GM18517 (cell line): Measurements from ENCODE around the gene ASIC2.

Source experiments
- ATAC-seq: cut with Tn5 transposase; IDR thresholded peaks from one replicate; pipeline ENCODE4 v1.9.1; 2021; ENCODE audit warnings: mild to moderate bottlenecking, moderate library complexity; ENCODE audit not compliant: unreplicated experiment

The ASIC2 gene

DNA sequence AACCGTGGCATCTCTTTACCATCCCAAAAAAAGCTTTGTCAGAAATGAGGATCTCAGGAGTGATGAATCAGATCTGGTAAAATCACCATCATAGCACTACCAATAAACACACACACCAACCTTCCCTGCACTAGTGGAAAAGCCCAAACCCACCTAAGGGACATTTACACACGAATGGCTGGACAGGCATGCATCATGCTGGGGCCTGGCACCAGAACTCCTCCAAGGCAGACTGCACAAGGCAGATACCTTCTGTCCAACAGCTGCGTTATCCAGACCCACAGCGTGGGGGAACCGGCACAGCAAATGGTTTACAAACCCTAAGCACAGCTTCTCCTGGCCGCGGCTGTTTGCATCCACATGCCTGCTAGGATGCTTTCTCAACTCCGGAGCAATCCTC, 2.8 kb downstream of the ASIC2 start:
- ATAC-seq, result no peak

DNA sequence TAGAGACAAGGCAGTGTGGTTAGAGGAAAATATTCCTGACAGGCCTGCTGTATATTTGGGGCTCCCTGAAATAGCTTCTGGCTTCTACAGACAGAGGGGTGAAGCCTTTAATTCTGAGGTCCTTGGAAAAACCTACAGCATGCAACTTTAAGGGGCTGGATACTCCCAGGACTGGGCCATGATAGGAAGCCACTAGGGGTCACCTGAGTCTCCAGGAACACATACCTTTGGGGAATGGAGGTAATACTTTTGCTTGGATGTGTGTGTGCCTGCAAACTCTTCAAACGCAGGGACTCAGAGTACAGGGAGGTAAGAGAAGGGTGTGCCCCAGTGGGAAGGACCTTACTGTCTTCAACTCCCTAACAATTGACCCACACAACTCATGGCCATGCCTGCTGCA, 4.1 kb downstream of the ASIC2 start:
- ATAC-seq, result no peak

DNA sequence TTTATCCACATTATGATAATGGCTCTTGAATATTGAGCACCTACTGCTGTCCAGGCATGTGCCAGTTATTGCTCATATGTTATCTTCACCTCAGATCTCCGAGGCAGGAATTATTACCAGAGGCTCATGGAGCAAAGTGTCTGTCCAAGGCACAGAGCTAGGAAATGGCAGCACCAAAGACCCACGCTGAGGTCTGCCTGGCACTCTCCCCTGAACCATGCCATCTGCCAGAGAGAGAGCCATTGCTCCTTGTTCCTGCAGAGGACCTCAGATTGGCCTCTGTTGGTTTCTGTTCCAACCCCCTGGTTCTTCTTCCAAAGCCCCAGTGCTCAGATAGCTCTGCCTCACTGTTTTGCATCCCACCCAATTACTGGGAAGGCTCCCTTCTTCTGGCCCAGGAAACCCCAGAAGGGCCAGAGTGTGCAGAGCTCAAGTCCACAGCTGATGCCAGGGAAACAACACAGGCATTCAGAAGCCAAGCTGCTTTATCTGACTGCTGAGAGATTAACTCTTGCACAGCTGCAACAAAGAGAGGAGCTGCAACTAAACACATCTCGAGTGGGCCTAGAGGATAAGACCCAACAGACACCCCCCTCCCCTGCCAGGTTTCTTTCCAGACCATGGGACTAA, 5.9 kb downstream of the ASIC2 start:
- ATAC-seq, result no peak

DNA sequence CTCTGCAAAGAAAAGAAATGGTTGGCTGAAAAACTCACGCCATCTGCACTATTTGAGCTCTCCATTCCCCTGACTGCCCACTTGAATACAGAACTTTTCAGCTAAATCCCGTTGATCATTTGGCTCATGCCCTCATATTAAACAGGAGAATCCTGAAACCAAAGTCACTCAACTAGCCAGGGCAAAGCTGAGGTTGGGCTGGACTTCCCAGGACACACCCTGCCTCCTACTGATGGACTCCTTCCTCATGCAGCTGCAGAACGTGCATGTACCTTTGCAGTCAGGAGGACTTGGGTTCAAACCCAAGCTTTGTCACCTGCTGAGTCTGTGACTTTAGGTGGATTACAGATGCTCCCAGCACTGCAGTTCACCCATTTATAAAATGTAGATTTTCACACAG, 7.7 kb downstream of the ASIC2 start:
- no peak for ATAC-seq

DNA sequence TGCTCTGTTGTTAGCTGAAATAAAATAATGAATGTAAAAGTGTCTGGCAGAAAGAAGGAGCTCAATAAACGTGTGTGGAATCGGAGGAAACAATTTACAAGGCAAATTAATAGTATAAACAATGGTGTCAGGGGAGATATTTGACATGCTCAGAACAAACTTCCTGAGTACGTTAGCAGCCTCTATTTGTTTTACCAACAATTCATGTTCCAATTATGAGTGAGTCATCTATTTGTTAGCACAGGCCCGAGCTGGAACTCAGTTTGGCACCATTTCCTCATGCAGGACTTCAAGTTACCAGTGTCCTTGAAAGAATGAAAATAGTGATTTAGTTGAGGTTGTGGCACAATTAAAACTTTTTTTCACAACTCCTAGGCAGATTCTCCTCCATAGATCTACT, 9.1 kb downstream of the ASIC2 start:
- no peak for ATAC-seq

DNA sequence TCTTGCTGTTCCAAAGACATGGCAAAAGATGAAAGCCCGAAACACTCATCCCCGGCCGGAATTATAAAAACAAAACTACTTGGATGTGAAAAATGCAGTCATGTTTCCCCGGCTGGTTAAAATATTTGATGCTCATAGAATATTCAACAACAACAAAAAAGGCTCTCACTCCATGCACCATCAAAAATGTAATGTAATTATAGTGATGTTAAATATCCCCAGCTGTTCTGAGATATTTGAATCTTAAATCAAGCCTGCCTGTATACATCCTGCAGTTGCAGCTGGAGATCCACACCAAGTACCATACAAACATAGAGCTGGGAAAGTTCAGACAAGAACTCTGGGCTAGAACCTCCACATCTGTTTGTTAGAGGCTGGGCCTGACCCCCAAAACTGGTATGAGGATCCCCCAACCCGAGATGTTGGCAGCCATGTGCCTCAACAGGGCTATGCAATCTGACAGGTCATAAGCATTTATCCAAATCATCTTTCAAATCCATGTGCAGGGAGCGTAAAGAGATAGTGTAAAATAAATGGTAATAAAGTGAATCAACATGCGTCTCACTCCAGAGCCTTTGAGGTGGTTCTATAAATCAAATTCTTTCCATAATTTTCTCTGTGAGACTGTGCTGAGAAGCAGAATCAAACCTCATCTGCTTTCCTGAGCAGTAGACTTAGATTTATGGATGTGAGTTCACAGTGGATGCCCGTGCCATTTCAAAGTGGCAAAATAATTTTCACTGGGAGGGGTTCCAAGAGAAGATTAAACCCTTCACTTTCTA, 12.7 kb downstream of the ASIC2 start:
- ATAC-seq, result no peak

DNA sequence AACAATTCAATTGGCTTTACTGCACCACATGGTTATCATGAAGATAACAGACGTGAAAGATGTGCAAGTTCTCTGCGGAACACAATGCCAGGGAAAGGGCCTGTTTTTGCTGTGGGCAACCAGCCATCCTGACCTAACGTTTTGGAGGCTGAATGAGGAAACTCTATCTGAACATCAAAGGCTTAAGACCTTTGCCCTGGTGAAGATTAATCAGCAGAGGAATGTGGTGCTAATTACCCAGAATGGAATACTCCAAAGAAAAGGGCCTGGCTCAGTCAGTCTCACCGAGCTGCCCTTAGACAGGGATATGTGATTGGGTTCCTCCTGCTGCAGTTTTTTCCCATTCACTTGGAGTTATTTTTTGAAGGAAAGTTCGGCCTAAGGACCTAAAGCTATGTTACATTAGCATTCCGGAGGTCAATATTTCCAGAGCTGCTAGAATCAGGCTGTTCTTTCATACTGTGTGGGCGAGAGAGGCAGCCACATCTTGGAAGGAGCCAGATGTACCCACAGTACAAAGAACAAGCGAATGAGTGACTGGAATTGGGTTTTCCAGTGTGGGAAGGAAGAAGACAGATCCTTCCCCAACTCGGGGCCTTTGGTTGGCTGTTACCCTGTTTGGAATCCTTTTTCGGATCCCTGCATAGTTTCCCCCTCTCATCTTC, 15.5 kb downstream of the ASIC2 start:
- no peak for ATAC-seq

DNA sequence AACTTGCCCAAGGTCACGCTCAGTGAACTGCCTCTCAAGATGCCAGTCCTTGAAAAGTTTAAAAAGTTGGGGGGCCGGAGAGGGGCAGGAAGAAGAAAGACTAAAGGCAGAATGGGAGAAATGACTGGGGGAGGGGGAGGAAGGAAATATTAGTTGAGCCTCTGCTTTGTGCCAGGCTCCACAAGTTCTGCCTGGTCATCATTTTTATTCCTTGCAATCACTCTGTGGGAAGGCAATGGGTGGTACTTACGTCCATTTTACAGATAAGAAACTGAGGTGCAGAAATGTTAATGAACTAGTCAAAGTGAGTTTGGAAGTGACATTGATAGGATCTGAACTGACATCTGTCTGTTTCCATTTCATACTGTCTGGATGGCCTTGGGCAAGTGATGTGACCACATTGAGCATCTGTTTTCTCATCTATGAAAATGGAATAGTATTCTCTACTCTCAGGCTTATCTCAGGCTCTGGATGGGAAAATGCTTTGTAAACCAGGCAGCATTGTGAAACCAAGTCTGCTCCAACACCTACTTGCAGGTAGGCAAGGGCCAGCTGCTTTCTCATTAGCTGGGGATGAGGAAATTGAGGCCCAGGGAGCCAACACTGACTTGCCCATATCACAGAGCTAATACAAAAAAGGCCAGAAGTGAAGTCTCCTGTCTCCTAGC, 19.2 kb downstream of the ASIC2 start:
- ATAC-seq, result no peak

DNA sequence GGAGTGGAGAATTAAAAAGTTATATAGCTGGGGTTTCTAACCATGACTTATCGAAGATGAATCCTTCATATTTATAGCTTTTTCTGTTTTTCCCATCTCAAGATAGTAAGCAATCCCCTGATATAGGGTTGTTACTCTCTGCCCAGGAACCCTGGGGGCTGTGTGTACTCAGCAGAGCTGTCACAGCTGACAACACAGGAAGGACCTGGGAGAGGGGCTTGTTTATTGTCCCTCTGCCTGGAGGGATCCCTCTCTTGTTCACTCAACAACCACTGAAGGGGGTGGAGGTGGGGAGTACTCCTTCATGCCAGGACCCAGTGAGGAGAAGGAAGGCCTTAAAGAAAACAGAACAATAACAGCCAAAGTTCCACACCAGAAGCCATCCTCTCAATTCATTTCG, 19.8 kb downstream of the ASIC2 start:
- ATAC-seq, result no peak

DNA sequence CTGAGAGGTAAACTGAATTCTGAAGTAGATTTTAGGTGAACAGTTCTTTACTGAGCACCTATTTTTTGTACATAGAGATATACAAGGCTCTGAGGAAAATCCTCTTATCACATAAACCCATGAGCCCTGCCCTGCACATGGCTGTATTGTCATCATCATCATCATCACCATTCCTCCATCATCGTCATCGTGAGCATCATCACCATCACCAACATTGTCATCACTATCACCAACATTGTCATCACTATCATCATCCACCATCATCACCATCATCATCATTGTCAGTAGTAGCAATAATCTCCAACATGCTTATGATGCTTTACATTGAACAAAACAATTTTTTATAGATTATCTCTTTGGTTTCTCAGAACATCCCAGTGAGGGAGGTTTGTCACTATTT, 20.7 kb downstream of the ASIC2 start:
- ATAC-seq, result no peak

DNA sequence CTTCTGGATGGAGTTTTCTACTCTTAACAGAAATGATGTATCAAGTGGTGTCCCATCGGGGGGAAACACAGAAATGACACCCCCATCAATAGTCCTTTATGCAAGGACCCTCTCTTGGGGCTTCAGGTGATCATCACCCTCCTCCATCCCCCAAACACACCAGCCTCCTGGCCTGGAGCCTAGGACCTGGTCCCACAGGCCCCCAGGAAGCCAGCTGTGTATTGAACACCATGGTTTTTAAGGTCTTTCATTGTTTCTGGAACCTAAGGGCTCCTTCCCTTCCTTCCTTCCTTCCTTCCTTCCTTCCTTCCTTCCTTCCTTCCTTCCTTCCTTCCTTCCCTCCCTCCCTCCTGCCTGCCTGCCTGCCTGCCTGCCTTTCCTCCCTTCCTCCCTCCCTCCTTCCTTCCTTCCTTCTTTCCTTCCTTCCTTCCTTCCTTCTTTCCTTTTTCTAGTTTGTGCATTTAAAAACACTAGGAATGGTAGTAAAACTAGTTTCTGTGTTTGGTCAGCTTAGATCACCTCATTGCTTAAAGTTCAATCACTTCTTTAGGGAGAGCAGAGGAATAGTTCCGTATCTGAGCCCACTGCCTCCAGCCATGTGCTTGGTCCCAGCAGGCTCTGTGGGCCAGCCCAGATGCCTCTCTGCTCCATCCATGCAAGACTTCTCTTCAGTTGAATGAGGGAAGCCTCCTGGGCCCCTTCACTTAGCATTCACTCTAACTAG, 23.6 kb downstream of the ASIC2 start:
- ATAC-seq, result no peak

DNA sequence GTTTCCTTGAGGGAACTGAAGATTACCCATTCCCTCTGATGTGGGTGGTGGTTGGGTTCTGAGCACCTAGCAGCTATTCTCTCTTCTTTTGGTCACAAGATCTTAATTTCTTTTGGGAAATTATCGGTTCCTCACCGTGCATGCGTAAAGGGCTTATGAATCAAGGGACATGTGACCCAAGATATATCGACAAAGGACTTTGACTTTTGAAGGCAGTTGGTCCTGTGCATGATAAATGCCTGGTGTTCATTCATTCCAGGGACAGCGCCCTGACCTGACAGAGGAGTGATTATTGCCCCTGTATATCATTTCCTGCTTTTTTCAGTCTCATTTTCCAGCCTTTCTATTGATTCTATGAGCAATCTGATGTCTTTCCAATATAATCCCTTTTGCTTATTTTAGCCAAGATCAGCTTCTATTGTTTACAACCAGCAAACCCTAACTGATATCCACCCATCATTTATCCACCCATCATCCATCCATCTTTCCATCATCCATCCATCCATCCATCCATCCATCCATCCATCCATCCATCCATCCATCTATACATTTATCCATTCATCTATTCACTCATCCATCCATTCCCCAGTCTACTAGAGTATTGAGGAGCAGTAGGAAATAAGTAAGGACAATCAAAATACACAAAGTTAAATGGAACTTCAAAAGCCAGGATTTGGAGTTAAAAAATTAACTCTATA, 25.1 kb downstream of the ASIC2 start:
- ATAC-seq, result no peak

DNA sequence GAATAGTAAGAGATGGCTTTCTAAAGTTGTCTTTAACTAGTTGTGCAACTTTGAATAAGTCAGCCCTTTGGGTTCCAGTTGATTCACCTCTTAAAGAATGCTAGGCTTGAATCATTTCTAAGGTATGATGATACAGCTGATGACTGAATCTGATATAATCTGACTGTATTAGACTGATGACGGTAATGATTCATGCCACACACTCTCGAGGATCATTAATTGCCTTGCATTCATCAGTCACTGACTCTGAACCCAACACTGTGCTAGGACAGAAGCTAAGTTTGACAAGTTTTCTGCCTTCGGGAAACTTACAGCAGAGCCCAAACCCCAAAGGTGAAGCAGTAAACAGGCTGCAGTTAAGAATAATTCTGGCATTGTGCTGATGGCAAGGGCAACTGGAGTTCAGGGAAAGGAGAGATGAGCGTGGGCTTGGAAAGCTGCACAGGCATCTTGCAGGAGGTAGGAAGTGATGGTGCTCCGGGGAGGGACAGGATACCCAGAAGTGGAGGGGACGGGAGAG, 25.8 kb downstream of the ASIC2 start:
- no peak for ATAC-seq

DNA sequence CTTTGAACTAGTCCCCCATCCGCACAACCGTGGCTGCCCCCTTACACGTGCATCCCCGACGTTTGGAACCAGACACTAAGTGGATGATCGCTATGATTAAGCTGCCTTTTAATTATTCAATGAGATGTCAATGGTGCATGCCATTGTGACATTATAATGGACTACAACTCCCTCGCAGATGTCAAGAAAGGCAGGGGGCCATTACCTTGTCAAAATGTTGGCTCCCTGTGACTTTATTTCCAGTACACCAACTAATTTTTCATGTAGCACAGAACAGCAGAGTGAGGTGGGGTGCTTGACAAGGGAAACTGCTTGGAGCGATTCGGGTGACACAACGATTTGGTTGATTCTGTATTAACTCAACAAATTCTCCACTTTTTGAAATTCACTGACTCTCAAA, 26.5 kb downstream of the ASIC2 start:
- no peak for ATAC-seq

DNA sequence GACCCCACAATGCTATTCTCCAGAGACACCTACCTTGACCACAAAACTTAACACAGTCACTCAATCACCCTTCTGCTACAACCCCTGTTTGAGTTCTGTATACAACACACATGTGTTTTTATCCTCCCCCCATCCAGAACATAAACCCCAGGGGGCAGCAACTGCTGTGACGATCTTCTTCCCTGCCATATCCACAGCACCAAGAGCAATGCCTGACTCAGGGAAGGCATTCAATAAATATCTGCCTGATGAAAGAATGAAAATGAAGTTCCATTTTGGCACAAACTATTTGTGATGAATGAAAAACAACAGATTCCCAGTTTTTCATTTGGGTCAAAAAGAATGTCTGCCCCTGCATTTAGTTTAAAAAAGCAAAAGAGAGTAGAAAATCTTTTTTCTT, 27.0 kb downstream of the ASIC2 start:
- no peak for ATAC-seq

DNA sequence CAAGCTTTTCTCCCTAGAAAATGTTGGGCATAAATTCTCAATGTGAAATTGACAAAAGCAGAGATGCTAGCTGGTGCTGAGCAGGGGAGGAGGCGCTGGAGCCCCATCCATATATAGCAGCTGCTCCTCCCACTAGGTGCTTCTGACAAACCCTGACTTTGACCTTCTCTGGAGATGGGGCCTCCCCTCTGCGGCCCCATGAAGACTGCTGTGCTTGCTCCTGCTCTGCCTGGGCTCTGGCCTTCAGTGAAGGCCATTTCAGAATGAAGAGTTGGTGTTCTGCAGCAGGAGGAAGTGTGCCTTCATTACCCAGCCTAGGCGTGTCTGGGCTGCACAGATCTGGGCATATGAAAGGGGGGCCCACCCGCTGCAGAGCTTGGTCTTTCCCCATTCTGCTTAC, 29.7 kb downstream of the ASIC2 start:
- no peak for ATAC-seq

DNA sequence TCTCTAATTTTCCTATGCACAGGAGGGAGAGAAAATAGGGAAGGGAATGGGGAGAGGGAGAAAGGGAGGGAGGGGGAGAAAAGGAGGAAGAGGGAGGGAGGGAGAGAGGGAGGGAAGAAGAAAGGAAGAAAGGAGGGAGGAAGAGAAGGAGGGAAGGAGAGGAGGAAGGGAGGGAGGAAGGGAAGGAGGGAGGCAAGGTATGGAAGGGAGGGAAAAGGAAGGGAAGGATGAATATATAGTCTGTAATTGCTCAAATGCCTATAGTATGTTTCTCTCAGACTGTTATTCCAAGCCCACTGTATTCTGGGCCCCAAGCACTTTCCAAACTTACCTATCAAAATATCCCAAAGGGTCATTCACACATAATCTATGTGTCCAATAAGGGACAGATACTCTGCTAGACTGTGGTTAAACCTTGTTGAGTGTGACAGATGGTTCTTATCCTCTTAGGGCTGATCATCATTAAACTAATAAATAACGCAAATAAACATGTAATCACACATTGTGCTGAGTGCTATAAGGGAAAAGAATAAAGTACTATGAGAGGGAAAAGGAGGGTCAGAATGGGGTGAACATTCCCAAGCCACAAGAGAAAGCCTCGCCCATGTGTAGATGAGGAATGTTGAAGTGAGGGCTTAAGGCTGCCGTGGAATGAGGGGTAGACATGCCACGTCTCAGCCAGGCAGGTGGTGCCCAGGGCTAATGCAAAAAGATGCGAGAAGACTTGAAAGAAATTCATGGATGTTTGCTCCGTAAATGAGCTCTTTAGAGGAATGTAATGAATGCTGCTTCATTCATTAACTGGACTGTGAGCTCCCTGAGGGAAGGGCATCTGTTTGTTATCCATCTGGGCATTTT, 30.6 kb downstream of the ASIC2 start:
- no peak for ATAC-seq

DNA sequence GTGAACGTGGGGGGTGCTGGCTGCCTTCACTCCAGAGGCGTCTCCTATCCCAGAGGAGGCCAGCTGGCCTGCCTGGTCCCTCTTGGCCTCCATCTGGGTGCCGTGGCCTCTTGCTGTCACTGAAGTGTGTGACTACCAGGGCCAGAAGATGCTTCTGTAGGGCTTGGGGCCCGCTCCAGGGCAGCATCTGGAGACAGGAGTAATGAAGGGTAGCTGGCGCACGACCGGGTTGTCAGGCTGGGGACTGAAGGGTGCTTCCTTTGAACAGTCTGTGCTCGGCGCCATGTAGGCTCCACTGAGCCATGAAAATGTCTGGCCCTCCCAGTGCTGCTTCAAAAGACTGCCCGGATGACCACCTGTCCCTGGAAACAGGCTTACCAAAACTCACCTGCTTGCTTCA, 31.3 kb downstream of the ASIC2 start:
- no peak for ATAC-seq

DNA sequence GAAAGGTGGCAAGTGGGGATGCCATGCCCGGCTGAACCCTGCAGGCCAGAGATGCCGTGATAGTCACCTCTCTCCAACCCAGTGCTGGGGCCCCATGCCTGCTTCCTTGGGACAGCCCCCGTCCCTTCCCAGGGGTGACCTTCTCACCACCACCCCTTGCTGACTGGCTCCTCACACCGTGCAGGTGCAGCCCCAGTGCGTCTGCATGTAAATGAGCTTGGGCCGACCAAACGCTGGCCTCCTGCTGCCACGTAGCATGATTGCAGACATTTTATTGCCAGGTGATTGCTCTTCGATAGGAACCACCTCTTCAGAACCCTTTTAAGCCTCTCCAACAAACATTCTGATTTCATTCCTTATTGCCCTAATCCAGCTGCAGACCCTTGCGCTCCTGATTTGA, 32.5 kb downstream of the ASIC2 start:
- no peak for ATAC-seq
